Fibroblast of lung (primary cell): Measurements from ENCODE around the gene ARFGAP2.

Experiments used
- CTCF ChIP-seq, 2 donors: IDR thresholded peaks in 1 of 2; conservative IDR thresholded peaks in 1 of 2; 1 replicate in 1 of 2; 2 replicates in 1 of 2; pipeline ENCODE4 v1.5.1; 2011 to 2012; ENCODE audit warnings: low read length in 2 of 2, control low read depth in 1 of 2, inconsistent platforms in 1 of 2, low read depth in 1 of 2, mild to moderate bottlenecking in 1 of 2
- EZH2 ChIP-seq: IDR thresholded peaks from 2 replicates; pipeline ENCODE4 v1.5.1; 2012; ENCODE audit warnings: low read length, control low read depth, mild to moderate bottlenecking; ENCODE audit errors: missing control alignments

- TF ChIP-seq CTCF (conservative IDR thresholded peaks at IDR 0.05 in 1 of 2, IDR thresholded peaks at IDR 0.05 in 1 of 2; ENCODE audit: low read depth in 1 of 2, low read length in 2 of 2) (no peak), EZH2 (no peak)
Observed at GRCh38 chr11:47202576-47202975, 25.9 kb upstream of the ARFGAP2 start.
